Measurements from ENCODE around the gene SLC26A11. TPM values are rescaled to one million over a fixed set of nuclear protein-coding genes. Genes with fewer than 3 reads are reported as not detected.

Gene SLC26A11
- total and polyA plus RNA-seq, 2 of the 13 experiments (the other 11 are each of a cell fraction or from before 2014, with no cell fraction given) = 8.7 to 13.2 TPM

DNA sequence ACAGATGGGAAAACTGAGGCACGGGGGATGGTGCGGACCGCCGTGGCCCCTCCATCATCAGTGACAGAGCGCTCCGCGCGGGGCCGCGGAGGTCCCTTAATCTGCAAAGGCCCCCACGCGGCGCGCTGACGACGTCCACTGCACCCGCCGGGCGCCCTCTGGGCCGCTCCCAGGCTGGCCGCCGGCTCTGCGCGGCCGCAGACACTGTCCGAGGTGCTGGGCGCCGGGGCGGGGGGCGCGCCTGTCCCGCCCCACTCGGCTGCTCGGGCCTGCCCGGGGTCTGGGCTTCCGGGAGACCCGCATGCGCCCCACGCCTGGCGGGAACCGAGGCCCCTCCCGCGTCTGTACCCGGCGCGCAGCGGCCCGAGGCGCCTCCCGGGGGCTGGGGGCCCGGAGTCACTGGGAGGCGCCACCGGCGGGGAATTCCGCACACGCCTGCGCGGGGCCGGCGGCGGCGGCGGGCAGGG, 39.9 kb downstream of the SLC26A11 start (continued):
- TF ChIP-seq TBL1XR1 (IDR thresholded peaks at IDR 0.05; ENCODE audit: borderline replicate concordance, low read length, partially characterized antibody) = no peak
- TF ChIP-seq, protein P1, sequence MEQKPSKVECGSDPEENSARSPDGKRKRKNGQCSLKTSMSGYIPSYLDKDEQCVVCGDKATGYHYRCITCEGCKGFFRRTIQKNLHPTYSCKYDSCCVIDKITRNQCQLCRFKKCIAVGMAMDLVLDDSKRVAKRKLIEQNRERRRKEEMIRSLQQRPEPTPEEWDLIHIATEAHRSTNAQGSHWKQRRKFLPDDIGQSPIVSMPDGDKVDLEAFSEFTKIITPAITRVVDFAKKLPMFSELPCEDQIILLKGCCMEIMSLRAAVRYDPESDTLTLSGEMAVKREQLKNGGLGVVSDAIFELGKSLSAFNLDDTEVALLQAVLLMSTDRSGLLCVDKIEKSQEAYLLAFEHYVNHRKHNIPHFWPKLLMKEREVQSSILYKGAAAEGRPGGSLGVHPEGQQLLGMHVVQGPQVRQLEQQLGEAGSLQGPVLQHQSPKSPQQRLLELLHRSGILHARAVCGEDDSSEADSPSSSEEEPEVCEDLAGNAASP (CRISPR knock-in tag; IDR thresholded peaks at IDR 0.05; ENCODE audit: borderline replicate concordance) = no peak
- TF ChIP-seq AHR (CRISPR knock-in tag; IDR thresholded peaks at IDR 0.05) = 0 out of 2 replicates have a peak, but pooled peaks have one; percentile 45
- TF ChIP-seq, protein P2, sequence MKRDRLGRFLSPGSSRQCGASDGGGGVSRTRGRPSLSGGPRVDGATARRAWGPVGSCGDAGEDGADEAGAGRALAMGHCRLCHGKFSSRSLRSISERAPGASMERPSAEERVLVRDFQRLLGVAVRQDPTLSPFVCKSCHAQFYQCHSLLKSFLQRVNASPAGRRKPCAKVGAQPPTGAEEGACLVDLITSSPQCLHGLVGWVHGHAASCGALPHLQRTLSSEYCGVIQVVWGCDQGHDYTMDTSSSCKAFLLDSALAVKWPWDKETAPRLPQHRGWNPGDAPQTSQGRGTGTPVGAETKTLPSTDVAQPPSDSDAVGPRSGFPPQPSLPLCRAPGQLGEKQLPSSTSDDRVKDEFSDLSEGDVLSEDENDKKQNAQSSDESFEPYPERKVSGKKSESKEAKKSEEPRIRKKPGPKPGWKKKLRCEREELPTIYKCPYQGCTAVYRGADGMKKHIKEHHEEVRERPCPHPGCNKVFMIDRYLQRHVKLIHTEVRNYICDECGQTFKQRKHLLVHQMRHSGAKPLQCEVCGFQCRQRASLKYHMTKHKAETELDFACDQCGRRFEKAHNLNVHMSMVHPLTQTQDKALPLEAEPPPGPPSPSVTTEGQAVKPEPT (CRISPR knock-in tag; IDR thresholded peaks at IDR 0.05; ENCODE audit: low read depth) = peak; percentile 78; the same call in 1 of the 2 replicates
- no peak for TF ChIP-seq ZNF746 (CRISPR knock-in tag; IDR thresholded peaks at IDR 0.05)
- no peak for TF ChIP-seq KMT2A (CRISPR knock-in tag; IDR thresholded peaks at IDR 0.05)
- peak; percentile 63; the same call in 1 of the 2 replicates for TF ChIP-seq ZNF766 (CRISPR knock-in tag; IDR thresholded peaks at IDR 0.05; ENCODE audit: borderline replicate concordance)
- no peak for TF ChIP-seq EP300 (IDR thresholded peaks at IDR 0.05; ENCODE audit: low read depth in 2 of 2, low read length in 2 of 2)
- no peak for TF ChIP-seq EP300 (CRISPR knock-in tag; IDR thresholded peaks at IDR 0.05; ENCODE audit: borderline replicate concordance)
- no peak for TF ChIP-seq ZNF605 (CRISPR knock-in tag; IDR thresholded peaks at IDR 0.05)
- TF ChIP-seq ETV5 (CRISPR knock-in tag; IDR thresholded peaks at IDR 0.05; ENCODE audit: borderline replicate concordance) = no peak
- TF ChIP-seq, protein P3, sequence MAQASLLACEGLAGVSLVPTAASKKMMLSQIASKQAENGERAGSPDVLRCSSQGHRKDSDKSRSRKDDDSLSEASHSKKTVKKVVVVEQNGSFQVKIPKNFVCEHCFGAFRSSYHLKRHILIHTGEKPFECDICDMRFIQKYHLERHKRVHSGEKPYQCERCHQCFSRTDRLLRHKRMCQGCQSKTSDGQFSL (CRISPR knock-in tag; IDR thresholded peaks at IDR 0.05) = no peak
- TF ChIP-seq, protein P4, sequence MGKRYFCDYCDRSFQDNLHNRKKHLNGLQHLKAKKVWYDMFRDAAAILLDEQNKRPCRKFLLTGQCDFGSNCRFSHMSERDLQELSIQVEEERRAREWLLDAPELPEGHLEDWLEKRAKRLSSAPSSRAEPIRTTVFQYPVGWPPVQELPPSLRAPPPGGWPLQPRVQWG (CRISPR knock-in tag; IDR thresholded peaks at IDR 0.05; ENCODE audit: borderline replicate concordance, low read depth) = no peak
- TF ChIP-seq ZNF44 (CRISPR knock-in tag; IDR thresholded peaks at IDR 0.05) = no peak
- no peak for TF ChIP-seq CEBPG (CRISPR knock-in tag; IDR thresholded peaks at IDR 0.05)
- no peak for TF ChIP-seq SETDB1 (CRISPR knock-in tag; IDR thresholded peaks at IDR 0.05; ENCODE audit: borderline replicate concordance)
- TF ChIP-seq ZNF558 (CRISPR knock-in tag; IDR thresholded peaks at IDR 0.05; ENCODE audit: borderline replicate concordance) = peak; percentile 30; the same call in 1 of the 2 replicates
- TF ChIP-seq, protein P5, sequence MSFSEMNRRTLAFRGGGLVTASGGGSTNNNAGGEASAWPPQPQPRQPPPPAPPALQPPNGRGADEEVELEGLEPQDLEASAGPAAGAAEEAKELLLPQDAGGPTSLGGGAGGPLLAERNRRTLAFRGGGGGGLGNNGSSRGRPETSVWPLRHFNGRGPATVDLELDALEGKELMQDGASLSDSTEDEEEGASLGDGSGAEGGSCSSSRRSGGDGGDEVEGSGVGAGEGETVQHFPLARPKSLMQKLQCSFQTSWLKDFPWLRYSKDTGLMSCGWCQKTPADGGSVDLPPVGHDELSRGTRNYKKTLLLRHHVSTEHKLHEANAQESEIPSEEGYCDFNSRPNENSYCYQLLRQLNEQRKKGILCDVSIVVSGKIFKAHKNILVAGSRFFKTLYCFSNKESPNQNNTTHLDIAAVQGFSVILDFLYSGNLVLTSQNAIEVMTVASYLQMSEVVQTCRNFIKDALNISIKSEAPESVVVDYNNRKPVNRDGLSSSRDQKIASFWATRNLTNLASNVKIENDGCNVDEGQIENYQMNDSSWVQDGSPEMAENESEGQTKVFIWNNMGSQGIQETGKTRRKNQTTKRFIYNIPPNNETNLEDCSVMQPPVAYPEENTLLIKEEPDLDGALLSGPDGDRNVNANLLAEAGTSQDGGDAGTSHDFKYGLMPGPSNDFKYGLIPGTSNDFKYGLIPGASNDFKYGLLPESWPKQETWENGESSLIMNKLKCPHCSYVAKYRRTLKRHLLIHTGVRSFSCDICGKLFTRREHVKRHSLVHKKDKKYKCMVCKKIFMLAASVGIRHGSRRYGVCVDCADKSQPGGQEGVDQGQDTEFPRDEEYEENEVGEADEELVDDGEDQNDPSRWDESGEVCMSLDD (CRISPR knock-in tag; IDR thresholded peaks at IDR 0.05; ENCODE audit: borderline replicate concordance) = no peak; the same call in 1 of the 2 replicates
- 0 out of 2 replicates have a peak, but pooled peaks have one; percentile 80 for TF ChIP-seq ZSCAN12 (CRISPR knock-in tag; IDR thresholded peaks at IDR 0.05)
- TF ChIP-seq GPN1 (CRISPR knock-in tag; IDR thresholded peaks at IDR 0.05; ENCODE audit: borderline replicate concordance) = no peak
- TF ChIP-seq SIX1 (CRISPR knock-in tag; IDR thresholded peaks at IDR 0.05; ENCODE audit: borderline replicate concordance) = no peak
- TF ChIP-seq, protein P6, sequence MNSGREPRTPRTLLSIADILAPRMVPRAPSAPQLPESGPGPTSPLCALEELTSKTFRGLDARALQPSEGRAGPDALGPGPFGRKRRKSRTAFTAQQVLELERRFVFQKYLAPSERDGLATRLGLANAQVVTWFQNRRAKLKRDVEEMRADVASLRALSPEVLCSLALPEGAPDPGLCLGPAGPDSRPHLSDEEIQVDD (CRISPR knock-in tag; IDR thresholded peaks at IDR 0.05; ENCODE audit: borderline replicate concordance) = 0 out of 2 replicates have a peak, but pooled peaks have one; percentile 35
- peak; percentile 78 for TF ChIP-seq HNRNPLL (IDR thresholded peaks at IDR 0.05; ENCODE audit: low read depth, low read length, poor library complexity, severe bottlenecking)

All from HepG2 (cell line).